Small intestine (tissue), 7 donors: Measurements from ENCODE around the gene FBN3. TPM values are rescaled to one million over a fixed set of nuclear protein-coding genes. Genes with fewer than 3 reads are reported as not detected.

Experiments
- DNase-seq, 2 donors: peaks; one replicate each; pipeline versions ENCODE4 v3.0.0 to v3.0.0-alpha.2; 2013
- FAIRE-seq: peaks from 2 replicates; lab custom pipeline; 2012; peaks lifted over from hg19 to GRCh38; lab: Jason Lieb, UNC
- H3K27ac ChIP-seq, 3 donors: one replicate each; pipeline ENCODE4 v1.5.1; 2013; ENCODE audit warnings: low read length in 2 of 3, mild to moderate bottlenecking in 2 of 3, control low read depth in 1 of 3, inconsistent platforms in 1 of 3, low read depth in 1 of 3, moderate library complexity in 1 of 3
- H3K27me3 ChIP-seq, 3 donors: one replicate each; pipeline ENCODE4 v1.6.1; 2013; ENCODE audit warnings: low read length in 3 of 3, inconsistent platforms in 1 of 3; ENCODE audit not compliant: control insufficient read depth in 3 of 3, insufficient read depth in 3 of 3
- H3K36me3 ChIP-seq, 3 donors: one replicate each; pipeline ENCODE4 v1.6.1; 2013; ENCODE audit warnings: low read length in 3 of 3, inconsistent platforms in 1 of 3, low read depth in 1 of 3, mild to moderate bottlenecking in 1 of 3, moderate library complexity in 1 of 3; ENCODE audit not compliant: control insufficient read depth in 3 of 3, insufficient read depth in 2 of 3
- H3K4me1 ChIP-seq, 3 donors: one replicate each; pipeline ENCODE4 v1.6.1; 2013; ENCODE audit warnings: low read length in 2 of 3, inconsistent platforms in 1 of 3, low read depth in 1 of 3, mild to moderate bottlenecking in 1 of 3, moderate library complexity in 1 of 3; ENCODE audit not compliant: control insufficient read depth in 3 of 3, insufficient read depth in 2 of 3
- H3K4me3 ChIP-seq, 3 donors: one replicate each; pipeline ENCODE4 v1.5.1; 2013; ENCODE audit warnings: low read length in 3 of 3, control low read depth in 1 of 3, inconsistent platforms in 1 of 3, low read depth in 1 of 3, mild to moderate bottlenecking in 1 of 3, moderate library complexity in 1 of 3
- H3K9me3 ChIP-seq, 2 donors: one replicate each; pipeline ENCODE4 v1.6.1; 2013; ENCODE audit warnings: low read depth in 1 of 2, low read length in 1 of 2; ENCODE audit not compliant: control insufficient read depth in 2 of 2, insufficient read depth in 1 of 2
- WGBS, 3 donors: extraction: QIAGEN DNeasy Blood & Tissue Kit; methylation state at CpG; one replicate each; pipeline ENCODE4 v1.1.7; 2013; 5-methylcytosine and 5-hydroxymethylcytosine counted together
- polyA plus RNA-seq, 4 donors: library from polyadenylated mRNA; stranded (reverse) in 3 of 4; unstranded in 1 of 4; fragments of 200-250 nt in 3 of 4; fragments of 120-200 nt in 1 of 4; gene quantifications; one replicate each; pipeline versions ENCODE4 v1.2.1 to v1.2.3, GENCODE V29; 2013
- donor health status: healthy with polysubstance abuse.
- donor health status: control.
- donor health status: control.
- donor health status: Bipolar disorder and iron deficiency.
- donor health status: healthy.

Gene FBN3
- polyA plus RNA-seq, 4 donors, result 0.04 to 2.5 TPM; not detected in 2

- no peak overlapping the region for H3K27ac ChIP-seq
- H3K36me3 ChIP-seq, result peaks cover 0 to 2% (median 0%) of the 10 kb centered on the region in 3 donors
- WGBS, 3 donors, result 77 to 80% (median 78%) methylated on average over 26 of the region's 26 CpGs
- no peaks in the 10 kb centered on the region for H3K4me1 ChIP-seq
- FAIRE-seq, result no peak
- DNase-seq, result no peak
- no peaks in the 10 kb centered on the region for H3K9me3 ChIP-seq
- no peak overlapping the region for H3K4me3 ChIP-seq
- no peaks in the 10 kb centered on the region for H3K27me3 ChIP-seq
These were observed 17.9 kb downstream of the FBN3 start for GRCh38 chr19:8131517-8131916.

DNA sequence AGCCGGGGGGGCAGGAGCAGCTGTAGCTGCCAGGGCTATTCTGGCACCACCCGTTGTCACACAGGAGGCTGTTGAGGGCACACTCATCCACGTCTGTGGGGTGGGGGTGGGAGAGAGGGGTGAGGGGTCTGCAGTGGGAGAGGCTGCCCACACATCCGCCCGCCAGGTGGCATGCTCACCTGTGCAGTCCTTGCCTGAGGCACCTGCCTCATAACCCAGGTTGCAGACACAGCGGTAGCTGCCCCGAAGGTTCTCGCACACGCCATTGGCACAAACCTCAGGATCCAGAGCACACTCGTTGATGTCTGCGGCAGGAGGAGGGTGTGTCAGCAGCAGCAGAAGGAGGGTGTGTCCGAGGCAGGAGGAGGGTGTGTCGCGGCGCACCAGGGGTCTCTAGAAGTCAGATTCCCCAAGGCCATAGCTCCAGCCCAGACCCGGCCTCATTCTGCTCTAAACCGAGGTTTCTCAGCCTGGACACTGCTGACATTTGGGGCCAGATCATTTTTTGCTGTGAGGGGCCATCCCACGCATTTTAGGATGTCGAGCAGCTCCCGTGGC is 20.3 kb downstream of the FBN3 start:
- peak in 1 of 2 donors; percentile 17 for DNase-seq
- Histone ChIP-seq H3K4me3 (no peak overlapping the region), H3K36me3 (peaks cover 0 to 2% (median 0%) of the 10 kb centered on the region in 3 donors), H3K27ac (no peak overlapping the region), H3K9me3 (no peaks in the 10 kb centered on the region), H3K27me3 (no peaks in the 10 kb centered on the region), H3K4me1 (no peaks in the 10 kb centered on the region)
- 16 to 74% (median 42%) methylated on average over 20 of the region's 20 CpGs for WGBS, 3 donors
- FAIRE-seq, result no peak

- no peak for FAIRE-seq
These were observed 20.8 kb downstream of the FBN3 start for GRCh38 chr19:8128551-8128950.

DNA sequence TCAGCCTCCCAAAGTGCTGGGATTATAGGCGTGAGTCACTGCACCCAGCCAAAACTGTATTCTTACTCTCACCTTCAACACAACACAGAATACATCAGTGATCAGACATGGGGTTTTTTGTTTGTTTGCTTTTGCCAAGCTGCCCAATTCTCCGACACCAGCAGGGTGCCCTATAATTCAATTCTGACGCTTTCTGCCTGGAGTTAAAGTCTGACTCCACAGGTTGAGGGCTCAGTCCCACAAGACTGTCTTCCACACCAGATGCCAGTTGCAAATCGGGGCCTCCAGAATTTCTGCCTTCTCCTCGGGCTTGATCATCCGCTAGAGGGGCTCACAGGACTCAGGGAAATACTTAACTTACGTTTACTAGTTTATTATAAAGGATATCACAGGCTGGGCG is 22.1 kb downstream of the FBN3 start:
- no peak for DNase-seq
- no peaks in the 10 kb centered on the region for H3K9me3 ChIP-seq
- H3K27ac ChIP-seq, result no peak overlapping the region
- FAIRE-seq, result no peak
- no peaks in the 10 kb centered on the region for H3K4me1 ChIP-seq
- 81 to 87% (median 86%) methylated on average over 8 of the region's 8 CpGs for WGBS, 3 donors
- peaks cover 0 to 2% (median 0%) of the 10 kb centered on the region in 3 donors for H3K36me3 ChIP-seq
- H3K4me3 ChIP-seq, result no peak overlapping the region
- no peaks in the 10 kb centered on the region for H3K27me3 ChIP-seq

More at GRCh38 chr19:8128551-8128950, 20.8 kb downstream of the FBN3 start:
- 75 to 93% (median 76%) methylated on average over 8 of the region's 8 CpGs for WGBS, 3 donors
- no peak overlapping the region for H3K27ac ChIP-seq
- H3K9me3 ChIP-seq, result no peaks in the 10 kb centered on the region
- no peaks in the 10 kb centered on the region for H3K27me3 ChIP-seq
- no peak overlapping the region for H3K4me3 ChIP-seq
- DNase-seq, result no peak
- peaks cover 0 to 4% (median 0%) of the 10 kb centered on the region in 3 donors for H3K36me3 ChIP-seq
- H3K4me1 ChIP-seq, result no peaks in the 10 kb centered on the region

DNA sequence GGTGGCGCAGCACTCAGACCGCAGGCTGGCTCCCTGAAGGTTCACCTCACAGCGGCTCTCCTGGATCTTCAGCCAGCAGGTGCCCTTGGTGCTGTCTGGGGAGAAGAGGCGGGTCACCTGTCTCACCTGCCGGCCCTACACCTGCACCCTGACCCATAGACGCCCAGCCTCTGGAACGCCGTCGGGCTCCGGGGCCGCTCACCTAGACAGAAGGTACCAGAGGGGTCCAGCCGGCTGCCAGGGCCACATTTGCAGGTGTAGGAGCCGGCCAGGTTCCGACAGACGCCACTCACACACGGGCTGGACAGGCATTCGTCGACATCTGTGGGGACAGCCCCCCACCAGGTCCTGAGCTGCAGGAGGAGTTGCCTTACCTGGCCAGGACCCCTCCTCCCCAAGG is 22.9 kb downstream of the FBN3 start:
- Histone ChIP-seq H3K27ac (no peak overlapping the region), H3K4me3 (no peak overlapping the region), H3K9me3 (no peaks in the 10 kb centered on the region), H3K36me3 (peaks cover 0 to 2% (median 0%) of the 10 kb centered on the region in 3 donors), H3K27me3 (no peaks in the 10 kb centered on the region), H3K4me1 (no peaks in the 10 kb centered on the region)
- 56 to 85% (median 64%) methylated on average over 17 to 18 of the region's 18 CpGs for WGBS, 3 donors
- FAIRE-seq (no peak), DNase-seq (no peak)

- Histone ChIP-seq H3K9me3 (no peaks in the 10 kb centered on the region), H3K27me3 (no peaks in the 10 kb centered on the region), H3K36me3 (peaks cover 0 to 2% (median 0%) of the 10 kb centered on the region in 3 donors), H3K4me1 (no peaks in the 10 kb centered on the region), H3K4me3 (no peak overlapping the region), H3K27ac (no peak overlapping the region)
- WGBS, 3 donors, result 84 to 91% (median 85%) methylated on average over 15 of the region's 15 CpGs
- no peak for DNase-seq
- no peak for FAIRE-seq
These were observed 23.4 kb downstream of the FBN3 start for GRCh38 chr19:8126008-8126407.

- no peak overlapping the region for H3K27ac ChIP-seq
- FAIRE-seq (no peak), DNase-seq (no peak)
- no peaks in the 10 kb centered on the region for H3K27me3 ChIP-seq
- H3K9me3 ChIP-seq, result no peaks in the 10 kb centered on the region
- peaks cover 0 to 2% (median 0%) of the 10 kb centered on the region in 3 donors for H3K36me3 ChIP-seq
- 86 to 91% (median 87%) methylated on average over 22 of the region's 22 CpGs for WGBS, 3 donors
- H3K4me3 ChIP-seq, result no peak overlapping the region
- no peaks in the 10 kb centered on the region for H3K4me1 ChIP-seq
These were observed 25.7 kb downstream of the FBN3 start for GRCh38 chr19:8123683-8124082.

GRCh38 chr19:8120636-8121480 is 28.5 kb downstream of the FBN3 start:
- 83 to 84% (median 84%) methylated on average over 26 of the region's 26 CpGs for WGBS, 3 donors
- FAIRE-seq (no peak), DNase-seq (no peak)
- Histone ChIP-seq H3K36me3 (peaks cover 0 to 2% (median 0%) of the 10 kb centered on the region in 3 donors), H3K27me3 (no peaks in the 10 kb centered on the region), H3K9me3 (no peaks in the 10 kb centered on the region), H3K27ac (no peak overlapping the region), H3K4me3 (no peak overlapping the region), H3K4me1 (no peaks in the 10 kb centered on the region)
